NCI-H2196 treated with DMSO at 0.1 percent for 48 hours (cell line): Measurements from ENCODE around the gene LILRA2.
"Not testable (repeated sequence)": the region's sequence is repeated elsewhere in the genome, so short reads cannot be mapped to it uniquely, and the experiment has no call there.

Experiments used
- DNase-seq: peaks from one replicate; lab custom pipeline; 2025; ENCODE audit not compliant: unreplicated experiment; lab: John Stamatoyannopoulos, UW

The LILRA2 gene

DNA sequence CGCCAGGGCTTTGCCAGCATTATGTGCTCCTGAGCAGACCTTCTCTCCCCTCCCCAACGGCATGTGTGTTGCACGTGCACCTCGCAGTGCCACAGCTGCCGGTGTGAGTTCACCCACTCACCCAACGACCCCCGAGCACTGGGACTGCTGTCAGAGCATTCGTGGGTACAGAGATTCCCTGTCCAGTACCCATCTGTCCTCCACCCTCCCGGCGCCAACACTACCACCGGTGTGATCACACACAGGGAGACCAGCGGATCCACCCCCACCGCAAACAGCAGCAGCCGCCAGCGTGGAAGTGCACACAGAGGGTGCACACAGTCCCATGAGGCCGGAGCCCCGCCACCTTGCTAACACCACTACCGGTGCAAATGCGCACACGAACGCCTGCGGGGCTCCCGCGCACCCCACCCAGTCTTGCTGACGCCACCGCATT, 35.8 kb downstream of the LILRA2 start:
- DNase-seq: no peak

GRCh38 chr19:54612428-54612827, 38.8 kb downstream of the LILRA2 start:
- no peak for DNase-seq

- no peak for DNase-seq
Observed at GRCh38 chr19:54614726-54615125, 41.1 kb downstream of the LILRA2 start.

DNA sequence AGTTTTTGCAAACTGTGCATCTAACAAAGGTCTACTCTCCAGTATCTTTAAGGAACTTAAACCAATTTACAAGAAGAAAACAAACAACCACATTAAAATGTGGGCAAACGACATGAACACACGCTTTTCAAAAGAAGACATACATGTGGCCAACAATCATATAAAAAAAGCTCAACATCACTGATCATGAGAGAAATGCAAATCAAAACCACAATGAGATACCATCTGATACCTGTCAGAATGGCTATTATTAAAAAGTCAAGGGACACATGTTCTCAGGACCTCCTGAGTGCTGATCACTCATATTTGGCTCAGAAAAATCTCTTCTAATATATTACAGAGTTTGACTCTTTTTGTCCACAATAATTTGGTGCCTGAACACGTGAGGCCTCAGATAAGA, 42.5 kb downstream of the LILRA2 start:
- no peak for DNase-seq

DNA sequence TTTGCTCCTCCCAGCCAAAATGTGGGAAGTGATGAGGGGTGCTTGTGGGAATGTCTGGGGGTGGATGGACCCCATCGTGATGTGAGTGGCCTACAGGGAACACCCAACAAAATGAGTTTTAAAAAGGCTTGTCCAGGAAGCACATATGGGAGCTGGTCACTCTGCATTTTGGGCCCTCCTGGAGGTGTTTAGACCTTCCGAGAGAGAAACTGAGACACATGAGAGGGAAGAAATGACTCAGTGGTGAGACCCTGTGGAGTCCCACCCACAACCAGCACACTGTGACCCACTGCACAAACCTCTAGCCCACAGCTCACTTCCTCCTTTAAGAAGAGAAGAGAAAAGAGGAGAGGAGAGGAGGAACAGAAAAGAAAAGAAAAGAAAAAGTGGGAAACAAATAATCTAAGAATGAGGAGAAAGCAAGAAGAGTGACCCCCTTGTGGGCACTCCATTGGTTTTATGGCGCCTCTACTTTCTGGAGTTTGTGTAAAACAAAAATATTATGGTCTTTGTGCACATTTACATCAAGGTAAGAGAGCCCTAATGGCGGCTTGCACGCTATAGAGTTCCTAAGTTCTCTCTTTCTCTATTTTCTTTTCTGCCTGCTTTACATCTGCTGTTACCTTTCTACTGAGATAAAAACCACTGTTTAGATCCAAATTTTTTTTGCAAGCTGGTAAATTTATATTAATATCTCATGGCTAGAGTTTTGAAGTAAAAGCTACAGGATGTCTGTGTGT, 43.4 kb downstream of the LILRA2 start:
- DNase-seq: no peak

DNA sequence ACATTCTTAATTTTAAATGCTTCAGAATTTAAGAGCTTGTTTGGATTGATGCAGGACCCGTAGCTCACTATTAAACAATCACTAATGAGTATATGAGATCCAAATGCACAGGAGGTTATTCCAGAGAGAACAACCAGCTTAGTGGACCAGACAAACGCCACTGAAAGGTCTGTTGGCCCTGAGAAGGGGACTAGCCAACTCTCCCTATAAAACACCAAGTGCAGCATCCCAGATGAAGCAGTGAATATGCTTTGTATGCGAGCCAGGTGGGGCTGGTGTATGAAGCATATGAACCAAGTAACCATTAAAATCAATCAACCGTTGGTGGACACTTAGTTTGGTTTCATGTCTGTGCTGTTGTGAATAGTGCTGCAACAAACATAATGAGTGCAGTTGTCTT, 46.9 kb downstream of the LILRA2 start:
- no peak for DNase-seq

GRCh38 chr19:54622431-54622830, 48.8 kb downstream of the LILRA2 start:
- no peak for DNase-seq

DNA sequence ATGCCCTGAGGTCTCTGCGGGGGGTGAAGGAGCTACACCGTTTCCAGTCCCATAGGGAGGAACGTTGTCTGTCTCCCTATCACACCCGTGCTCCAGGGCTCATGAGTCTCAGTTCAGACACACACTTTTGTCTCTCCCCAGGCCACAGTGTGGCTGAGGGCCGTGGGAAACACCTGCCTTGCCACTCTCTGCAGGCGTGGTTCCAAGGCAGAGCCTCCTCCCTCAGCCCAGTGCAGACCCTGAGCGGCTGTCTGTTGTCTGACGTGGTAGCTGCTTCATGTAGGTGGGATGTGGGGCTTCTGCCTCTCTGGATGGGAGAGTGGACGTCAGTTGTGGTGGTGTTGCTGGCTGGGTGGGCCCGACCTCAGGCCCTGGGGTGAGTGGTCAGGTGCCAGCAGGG, 50.6 kb downstream of the LILRA2 start:
- not testable (repeated sequence) for DNase-seq

DNA sequence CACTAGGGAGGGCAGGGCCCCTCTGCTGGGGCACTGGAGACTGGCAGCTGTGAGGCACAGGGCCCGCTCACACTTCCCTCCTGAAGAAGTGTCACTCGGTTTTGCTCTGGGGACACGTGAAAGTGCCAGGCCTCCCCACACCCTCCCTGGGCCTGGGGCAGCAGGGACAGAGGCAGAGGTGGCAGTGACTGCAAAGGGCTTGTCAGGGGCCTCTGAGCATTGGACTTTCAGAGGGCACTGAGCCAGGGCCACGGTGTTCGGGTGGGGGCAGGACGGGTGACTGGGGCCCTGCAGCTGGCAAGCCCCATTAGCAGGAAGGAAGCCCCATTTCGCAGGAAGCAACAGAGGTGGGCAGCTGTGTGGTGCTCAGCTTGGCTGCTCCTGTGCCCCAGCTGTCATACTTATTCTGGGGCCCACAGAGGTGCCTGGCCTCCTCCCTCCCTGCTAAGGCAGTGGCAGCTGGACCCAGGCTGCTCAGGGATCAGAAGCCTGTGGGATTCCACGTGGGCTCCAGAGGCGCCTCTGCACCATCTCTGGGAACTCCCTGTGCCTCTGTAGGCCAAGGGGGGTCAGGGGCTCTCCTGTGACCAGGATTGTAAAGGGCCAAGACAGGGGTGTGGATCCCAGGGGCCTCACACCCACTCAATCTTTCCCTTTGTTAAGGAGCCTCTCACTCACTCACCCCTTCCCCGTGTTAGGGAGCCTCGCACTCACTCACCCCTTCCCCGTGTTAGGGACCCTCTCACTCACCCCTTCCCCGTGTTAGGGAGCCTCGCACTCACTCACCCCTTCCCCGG, 51.5 kb downstream of the LILRA2 start:
- not testable (repeated sequence) for DNase-seq

DNA sequence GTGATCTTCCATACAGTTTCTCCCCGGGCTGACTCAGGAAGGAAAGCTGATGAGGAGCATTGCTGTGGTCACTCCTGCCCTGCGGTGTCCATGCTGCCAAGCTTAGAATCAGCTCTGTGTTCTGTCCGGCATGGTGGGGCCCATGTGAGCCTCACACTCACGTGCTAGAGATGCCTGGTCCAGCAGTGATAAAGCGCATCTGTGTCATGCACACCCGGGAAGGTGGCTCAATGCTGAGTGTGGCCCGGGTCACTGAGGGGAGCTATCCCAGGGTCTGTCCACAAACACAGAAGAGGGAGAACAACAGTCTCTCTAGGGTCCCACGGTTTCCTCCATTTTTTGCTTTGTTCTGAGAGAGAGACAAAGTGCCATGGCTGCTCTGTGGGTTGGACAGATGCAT, 53.2 kb downstream of the LILRA2 start:
- no peak for DNase-seq

GRCh38 chr19:54627912-54628311, 54.3 kb downstream of the LILRA2 start:
- not testable (repeated sequence) for DNase-seq

GRCh38 chr19:54630262-54630661, 56.7 kb downstream of the LILRA2 start, which contains the start of gene LILRB1:
Gene LILRB1 (plus strand): TSS chr19:54630484. CDS start chr19:54631074, 590 bp downstream.
- DNase-seq: not testable (repeated sequence)

- no peak for DNase-seq
Observed at GRCh38 chr19:54630782-54631181, 57.2 kb downstream of the LILRA2 start.

- DNase-seq: not testable (repeated sequence)
Observed at GRCh38 chr19:54631489-54632337, 58.1 kb downstream of the LILRA2 start.

DNA sequence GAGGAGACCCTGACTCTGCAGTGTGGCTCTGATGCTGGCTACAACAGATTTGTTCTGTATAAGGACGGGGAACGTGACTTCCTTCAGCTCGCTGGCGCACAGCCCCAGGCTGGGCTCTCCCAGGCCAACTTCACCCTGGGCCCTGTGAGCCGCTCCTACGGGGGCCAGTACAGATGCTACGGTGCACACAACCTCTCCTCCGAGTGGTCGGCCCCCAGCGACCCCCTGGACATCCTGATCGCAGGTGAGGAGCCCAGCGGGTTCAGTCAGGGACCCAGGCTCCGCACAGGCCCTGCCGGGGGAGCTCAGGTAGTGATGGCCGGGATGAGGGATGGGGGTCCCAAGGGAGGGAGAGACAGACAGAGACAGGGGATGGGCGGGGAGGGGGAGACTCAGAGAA, 58.9 kb downstream of the LILRA2 start:
- not testable (repeated sequence) for DNase-seq

DNA sequence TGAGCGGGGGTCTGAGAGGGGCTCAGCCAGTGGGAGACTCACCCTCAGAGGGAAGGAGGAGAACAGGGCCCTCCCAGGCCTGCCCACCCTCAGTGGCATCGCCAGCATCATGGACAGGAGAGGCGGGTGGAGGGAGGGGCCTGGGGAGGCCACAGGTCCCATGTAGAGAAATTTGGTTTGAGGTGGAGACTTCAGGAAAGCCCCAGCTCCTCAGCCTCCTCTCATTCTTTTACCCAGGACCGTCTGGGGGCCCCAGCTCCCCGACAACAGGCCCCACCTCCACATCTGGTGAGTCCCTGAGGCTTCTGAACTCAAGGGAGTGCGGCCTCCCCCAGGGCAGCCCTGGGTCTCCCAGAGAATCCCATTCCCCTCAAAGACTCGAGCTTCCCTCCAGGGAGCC, 59.8 kb downstream of the LILRA2 start:
- DNase-seq: no peak

GRCh38 chr19:54636081-54636480, 62.5 kb downstream of the LILRA2 start:
- DNase-seq: not testable (repeated sequence)

- no peak for DNase-seq
Observed at GRCh38 chr19:54638683-54639082, 65.1 kb downstream of the LILRA2 start.
